Ectodermal cell (in vitro differentiated cells): ENCODE measurements around the gene TMEM131L.

ENCODE experiments used
- H3K27ac ChIP-seq: 2 replicates; pipeline ENCODE4 v1.7.0; 2013; ENCODE audit warnings: mild to moderate bottlenecking, low read depth, low read length; ENCODE audit not compliant: insufficient read depth, poor library complexity, severe bottlenecking
- H3K27me3 ChIP-seq: 2 replicates; pipeline ENCODE4 v1.7.0; 2013; ENCODE audit warnings: mild to moderate bottlenecking, low read length; ENCODE audit not compliant: insufficient read depth, control insufficient read depth, poor library complexity, severe bottlenecking
- H3K36me3 ChIP-seq: one replicate; pipeline ENCODE4 v1.7.0; 2013; ENCODE audit warnings: low read length; ENCODE audit not compliant: control insufficient read depth, insufficient read depth
- H3K4me1 ChIP-seq: one replicate; pipeline ENCODE4 v1.7.0; 2013; ENCODE audit warnings: low read length; ENCODE audit not compliant: control insufficient read depth, insufficient read depth
- H3K4me3 ChIP-seq: 2 replicates; pipeline ENCODE4 v1.7.0; 2013; ENCODE audit warnings: low read depth, low read length, control low read depth; ENCODE audit not compliant: insufficient read depth
- H3K9me3 ChIP-seq: 2 replicates; pipeline ENCODE4 v1.7.0; 2013; ENCODE audit warnings: mild to moderate bottlenecking, low read length, moderate library complexity; ENCODE audit not compliant: control insufficient read depth
- WGBS, 2 experiments: methylation state at CpG; one replicate each; pipeline ENCODE4 v1.1.7; 2013; ENCODE audit warnings: missing lambda C conversion rate in 2 of 2; 5-methylcytosine and 5-hydroxymethylcytosine counted together

Gene TMEM131L

GRCh38 chr4:153612878-153613277 lies 146.7 kb downstream of the TMEM131L start:
- H3K36me3 ChIP-seq = no peaks in the 10 kb centered on the region

GRCh38 chr4:153616006-153616555 lies 149.9 kb downstream of the TMEM131L start:
- Histone ChIP-seq H3K27me3 (no peaks in the 10 kb centered on the region), H3K27ac (no peak overlapping the region), H3K9me3 (no peaks in the 10 kb centered on the region), H3K36me3 (no peaks in the 10 kb centered on the region), H3K4me3 (no peak overlapping the region), H3K4me1 (peaks cover 15% of the 10 kb centered on the region)
- 92 to 97% methylated on average over 7 to 8 of the region's 8 CpGs for WGBS, 2 experiments

More at GRCh38 chr4:153612878-153613277, 146.7 kb downstream of the TMEM131L start:
- Histone ChIP-seq H3K27me3 (no peaks in the 10 kb centered on the region), H3K9me3 (no peaks in the 10 kb centered on the region), H3K27ac (no peak overlapping the region), H3K4me3 (no peak overlapping the region), H3K4me1 (no peaks in the 10 kb centered on the region)
- 88 to 92% methylated on average over 1 to 2 of the region's 2 CpGs for WGBS, 2 experiments

DNA sequence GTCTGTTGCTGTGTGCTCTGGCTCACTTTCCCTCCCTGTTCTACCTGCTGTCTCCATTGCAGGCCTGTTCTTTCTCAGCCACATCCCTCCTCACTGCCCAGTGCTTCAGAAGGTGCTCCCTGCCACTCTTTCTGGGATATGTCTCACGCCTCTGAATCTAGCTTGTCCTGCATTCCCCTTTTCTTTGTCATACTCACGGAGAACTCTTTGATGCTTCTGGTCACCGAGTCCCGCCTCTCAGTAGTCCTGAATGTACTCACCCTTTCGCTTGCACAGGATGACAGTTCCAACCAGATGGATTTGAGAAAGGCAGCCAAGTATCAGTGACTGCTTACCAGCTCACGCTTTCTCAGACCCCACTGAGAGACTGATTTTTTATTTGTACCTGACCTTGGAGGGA lies 152.7 kb downstream of the TMEM131L start:
- Histone ChIP-seq H3K4me3 (no peak overlapping the region), H3K27me3 (no peaks in the 10 kb centered on the region), H3K4me1 (peaks cover 15% of the 10 kb centered on the region), H3K9me3 (no peaks in the 10 kb centered on the region), H3K27ac (no peak overlapping the region), H3K36me3 (peaks cover 4% of the 10 kb centered on the region)
- 66 to 69% methylated on average over 6 of the region's 6 CpGs for WGBS, 2 experiments

DNA sequence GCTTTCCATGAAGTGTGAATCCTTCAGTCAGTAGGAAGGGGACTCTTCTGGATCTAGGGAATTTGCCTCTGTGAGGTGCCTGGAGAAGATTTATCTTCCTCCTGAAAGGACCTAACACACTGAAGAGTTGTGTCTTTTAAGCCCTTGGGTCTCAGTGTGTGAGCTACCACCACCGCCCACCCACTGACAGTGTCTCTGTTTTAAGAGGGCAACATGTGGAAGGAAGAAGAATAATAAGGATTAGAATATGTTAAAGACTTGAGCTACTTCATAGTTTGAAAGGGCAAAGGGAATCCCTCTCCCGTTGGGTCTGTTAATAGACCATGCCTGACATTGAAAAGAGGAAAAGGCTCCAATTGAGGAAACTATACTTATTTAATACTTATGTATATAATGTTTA lies 153.7 kb downstream of the TMEM131L start:
- no peaks in the 10 kb centered on the region for H3K27me3 ChIP-seq
- no peak overlapping the region for H3K4me3 ChIP-seq
- peaks cover 15% of the 10 kb centered on the region for H3K4me1 ChIP-seq
- no peak overlapping the region for H3K27ac ChIP-seq
- peaks cover 4% of the 10 kb centered on the region for H3K36me3 ChIP-seq
- no peaks in the 10 kb centered on the region for H3K9me3 ChIP-seq
- 29 to 32% methylated on average over 2 of the region's 2 CpGs for WGBS, 2 experiments

DNA sequence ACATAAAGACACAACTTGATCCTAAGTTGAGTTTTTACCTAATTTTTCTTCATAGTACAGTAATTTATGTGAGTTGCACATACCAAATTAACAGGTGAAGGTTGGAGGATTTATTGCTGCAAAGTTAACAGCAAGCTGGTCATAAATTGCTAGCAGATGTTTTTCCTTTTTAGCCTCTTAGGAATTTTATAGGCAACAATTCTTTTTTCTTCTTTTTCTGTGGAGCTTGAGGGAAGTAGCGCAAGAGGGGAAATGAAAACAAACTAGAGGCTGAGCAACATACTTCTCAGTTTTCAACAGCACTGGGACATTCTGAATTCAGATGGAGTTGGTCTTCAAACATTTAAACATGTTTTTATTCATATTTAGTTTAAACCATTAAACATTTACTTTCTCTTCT lies 154.2 kb downstream of the TMEM131L start:
- 100% methylated on average over 1 of the region's 1 CpG for WGBS, 2 experiments
- H3K4me1 ChIP-seq = peaks cover 15% of the 10 kb centered on the region
- H3K36me3 ChIP-seq = peaks cover 4% of the 10 kb centered on the region
- H3K27me3 ChIP-seq = no peaks in the 10 kb centered on the region
- no peak overlapping the region for H3K4me3 ChIP-seq
- H3K9me3 ChIP-seq = no peaks in the 10 kb centered on the region
- H3K27ac ChIP-seq = no peak overlapping the region

DNA sequence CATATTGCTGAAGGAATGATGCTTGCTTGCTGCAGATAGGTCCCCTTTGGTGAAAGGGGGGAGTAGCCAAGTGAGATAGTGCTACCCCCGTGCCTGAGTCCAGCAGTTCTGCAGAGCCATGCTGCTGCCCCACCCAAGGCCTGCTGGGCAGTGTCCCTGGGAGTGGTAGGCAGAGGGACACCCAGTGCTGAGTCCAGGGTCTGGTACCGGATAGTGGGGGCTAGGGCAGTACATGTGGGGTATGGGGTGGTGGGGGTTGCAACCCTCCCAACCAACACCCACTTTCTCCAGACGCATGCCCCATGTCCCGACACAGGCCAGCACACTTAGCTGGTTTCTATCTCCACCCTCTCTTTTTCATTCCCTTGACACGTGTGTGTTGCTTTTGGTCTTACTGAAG lies 155.9 kb downstream of the TMEM131L start:
- Histone ChIP-seq H3K4me3 (no peak overlapping the region), H3K4me1 (peaks cover 15% of the 10 kb centered on the region), H3K9me3 (no peaks in the 10 kb centered on the region), H3K36me3 (peaks cover 10% of the 10 kb centered on the region), H3K27me3 (no peaks in the 10 kb centered on the region), H3K27ac (no peak overlapping the region)
- 99 to 100% methylated on average over 3 to 5 of the region's 5 CpGs for WGBS, 2 experiments

DNA sequence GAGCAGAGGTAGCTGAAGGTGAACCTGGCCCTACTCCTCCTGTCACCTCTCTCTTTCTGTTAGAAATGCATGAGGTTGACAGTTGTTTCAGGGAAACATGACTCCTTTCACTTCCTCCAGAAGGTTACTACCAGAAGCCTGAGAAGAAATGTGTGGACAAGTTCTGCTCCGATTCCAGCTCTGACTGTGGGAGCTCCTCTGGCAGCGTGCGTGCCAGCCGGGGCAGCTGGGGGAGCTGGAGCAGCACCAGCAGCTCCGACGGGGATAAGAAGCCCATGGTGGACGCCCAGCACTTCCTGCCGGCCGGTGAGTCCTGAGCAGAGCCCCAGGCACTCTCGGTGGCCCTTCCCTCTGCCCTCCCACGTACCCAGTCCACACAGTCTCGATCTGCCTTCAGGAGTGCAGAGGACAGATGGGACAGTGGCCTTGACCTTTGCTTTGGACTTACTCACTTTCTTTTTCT lies 156.6 kb downstream of the TMEM131L start:
- Histone ChIP-seq H3K36me3 (peaks cover 10% of the 10 kb centered on the region), H3K9me3 (no peaks in the 10 kb centered on the region), H3K4me3 (no peak overlapping the region), H3K27me3 (no peaks in the 10 kb centered on the region), H3K4me1 (peaks cover 15% of the 10 kb centered on the region), H3K27ac (no peak overlapping the region)
- WGBS, 2 experiments = 88 to 90% methylated on average over 12 of the region's 12 CpGs

- WGBS, 2 experiments = 94 to 100% methylated on average over 2 of the region's 2 CpGs
- Histone ChIP-seq H3K4me3 (no peak overlapping the region), H3K4me1 (peaks cover 13% of the 10 kb centered on the region), H3K27ac (no peak overlapping the region), H3K36me3 (peaks cover 10% of the 10 kb centered on the region), H3K27me3 (no peaks in the 10 kb centered on the region), H3K9me3 (no peaks in the 10 kb centered on the region)
Measured at GRCh38 chr4:153623491-153623890, 157.3 kb downstream of the TMEM131L start.

DNA sequence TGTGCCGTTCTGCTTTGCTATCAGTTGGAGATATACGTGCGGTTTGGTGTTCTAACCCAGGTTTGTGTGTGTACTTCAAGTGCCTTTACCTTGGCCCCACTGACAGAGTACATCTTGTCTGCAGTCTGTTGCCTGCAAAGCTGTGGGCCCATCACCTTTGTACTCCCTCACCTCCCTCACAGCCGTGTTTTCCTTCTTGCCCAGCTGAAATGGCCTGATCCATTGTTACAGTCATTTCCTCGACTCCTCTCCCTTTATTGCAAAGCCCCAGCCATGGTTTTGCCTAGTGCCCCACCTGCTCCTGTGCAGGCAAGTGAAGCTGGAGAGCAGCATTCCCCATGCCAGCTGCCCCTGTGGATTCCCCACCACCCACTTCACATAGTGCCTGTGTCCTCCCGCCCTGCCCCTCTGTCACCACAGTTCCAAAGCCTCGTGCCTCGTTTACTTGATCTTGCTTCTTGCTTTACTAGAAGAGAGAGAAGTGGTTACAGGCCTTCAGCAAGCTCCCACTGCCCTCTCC lies 162.7 kb downstream of the TMEM131L start:
- 88 to 92% methylated on average over 8 of the region's 8 CpGs for WGBS, 2 experiments
- no peak overlapping the region for H3K4me3 ChIP-seq
- peaks cover 9% of the 10 kb centered on the region for H3K36me3 ChIP-seq
- no peak overlapping the region for H3K27ac ChIP-seq
- no peaks in the 10 kb centered on the region for H3K4me1 ChIP-seq
- no peaks in the 10 kb centered on the region for H3K27me3 ChIP-seq
- H3K9me3 ChIP-seq = no peaks in the 10 kb centered on the region

GRCh38 chr4:153629776-153630175 lies 163.6 kb downstream of the TMEM131L start:
- Histone ChIP-seq H3K4me1 (no peaks in the 10 kb centered on the region), H3K4me3 (no peak overlapping the region), H3K9me3 (no peaks in the 10 kb centered on the region), H3K36me3 (peaks cover 9% of the 10 kb centered on the region), H3K27me3 (no peaks in the 10 kb centered on the region), H3K27ac (no peak overlapping the region)
